M059J (cell line): ENCODE measurements around the gene HCST. TPM values are rescaled to one million over a fixed set of nuclear protein-coding genes. Genes with fewer than 3 reads are reported as not detected.
"Not testable (repeated sequence)": the region's sequence is repeated elsewhere in the genome, so short reads cannot be mapped to it uniquely, and the experiment has no call there.

ENCODE experiments used
- DNase-seq: peaks from one replicate; pipeline ENCODE4 v3.0.0-alpha.2; 2012; ENCODE audit warnings: low read depth
- total RNA-seq: library from RNA; depleted of rRNA; stranded (reverse); fragments of >200 nt; shearing (Covaris generic); gene quantifications from 2 replicates; pipeline ENCODE4 v1.2.3, GENCODE V29; 2014

Gene HCST
- total RNA-seq, 1 experiment from 2014 or later = not detected

GRCh38 chr19:35879770-35880317 is 22.5 kb upstream of the HCST start:
- DNase-seq = peak; percentile 90

GRCh38 chr19:35882114-35882832 is 20.1 kb upstream of the HCST start:
- DNase-seq = peak; percentile 78

DNA sequence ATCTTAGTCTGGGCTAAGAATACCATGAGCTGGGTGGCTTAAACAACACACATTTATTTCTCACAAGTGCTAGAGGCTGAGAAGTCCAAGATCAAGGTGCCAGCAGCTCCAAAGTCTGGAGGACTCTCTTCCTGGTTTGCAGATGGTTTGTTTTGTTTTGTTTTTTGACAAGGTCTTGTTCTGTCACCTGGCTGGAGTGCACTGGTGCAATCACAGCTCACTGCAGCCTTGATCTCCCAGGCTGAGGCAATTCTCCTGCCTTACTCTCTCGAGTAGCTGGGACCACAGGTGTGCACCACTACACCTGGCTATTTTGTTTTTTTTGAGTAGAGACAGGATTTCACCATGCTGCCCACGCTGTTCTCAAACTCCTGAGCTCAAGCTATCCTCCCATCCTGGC is 18.4 kb upstream of the HCST start:
- DNase-seq = no peak

- DNase-seq = no peak
Measured at GRCh38 chr19:35885225-35885738, 17.0 kb upstream of the HCST start.

GRCh38 chr19:35885904-35886303 is 16.4 kb upstream of the HCST start:
- DNase-seq = no peak

- no peak for DNase-seq
Measured at GRCh38 chr19:35887197-35887596, 15.1 kb upstream of the HCST start.

DNA sequence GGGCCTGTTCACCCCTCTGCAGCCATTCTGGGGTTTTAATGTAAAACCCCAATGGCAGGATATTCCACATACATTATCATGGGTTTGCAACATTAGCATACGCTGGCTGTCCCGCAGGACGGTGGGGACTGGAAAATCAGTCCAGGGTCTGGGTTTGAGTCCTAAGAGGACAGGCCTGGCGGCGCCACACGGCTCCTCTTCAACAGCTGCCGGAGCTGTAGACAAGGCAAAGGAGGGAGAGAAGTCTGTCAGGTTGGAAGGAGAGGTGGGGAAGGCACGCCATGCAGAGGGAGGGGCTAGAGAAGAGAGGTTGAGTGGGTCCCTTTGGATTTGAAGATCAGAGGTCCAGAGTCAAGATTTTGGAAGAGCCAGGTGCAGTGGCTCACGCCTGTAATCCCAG is 13.9 kb upstream of the HCST start:
- DNase-seq = no peak

- no peak for DNase-seq
Measured at GRCh38 chr19:35889370-35890112, 12.8 kb upstream of the HCST start.

DNA sequence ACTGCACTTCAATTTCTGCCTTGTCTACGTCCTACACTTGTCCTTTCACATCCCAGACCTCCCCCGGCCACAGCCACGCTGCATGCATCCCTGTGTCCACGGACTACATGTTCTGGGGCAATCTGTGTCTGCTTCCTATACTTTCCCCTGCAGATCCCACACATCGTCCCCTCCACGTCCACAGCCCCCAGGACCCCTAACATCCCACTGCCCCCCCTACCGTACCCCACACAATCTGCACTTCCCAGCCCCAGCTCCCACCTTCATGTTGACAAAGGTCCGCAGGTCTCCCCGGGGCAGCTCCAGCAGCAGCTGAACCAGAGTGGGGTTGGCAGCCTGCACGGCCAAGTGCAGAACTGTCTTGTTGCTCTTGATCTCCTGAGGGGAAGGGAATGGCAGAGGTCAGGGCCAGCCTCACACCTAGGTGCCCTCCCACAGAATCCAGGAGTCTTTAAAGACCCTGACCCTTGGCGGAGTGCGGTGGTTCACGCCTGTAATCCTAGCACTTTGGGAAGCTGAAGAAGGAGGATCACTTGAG is 12.1 kb upstream of the HCST start:
- no peak for DNase-seq

DNA sequence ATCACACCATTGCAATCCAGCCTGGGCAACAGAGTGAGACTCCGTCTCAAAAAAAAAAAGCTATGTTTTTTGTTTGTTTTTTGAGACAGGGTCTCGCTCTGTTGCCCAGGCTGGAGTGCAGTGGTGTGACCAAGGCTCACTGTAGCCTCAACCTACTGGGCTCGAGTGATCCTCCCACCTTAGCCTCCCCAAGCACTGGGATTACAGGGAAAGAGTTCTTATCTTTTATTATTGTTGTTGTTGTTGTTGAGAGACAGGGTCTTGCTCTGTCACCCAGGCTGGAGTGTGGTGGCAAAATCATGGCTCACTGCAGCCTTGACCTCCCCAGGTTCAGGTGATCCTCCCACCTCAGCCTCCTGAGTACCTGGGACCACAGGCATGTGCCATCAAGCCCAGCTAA is 10.5 kb upstream of the HCST start:
- DNase-seq = not testable (repeated sequence)

GRCh38 chr19:35894342-35894741 is 8.0 kb upstream of the HCST start:
- no peak for DNase-seq

DNA sequence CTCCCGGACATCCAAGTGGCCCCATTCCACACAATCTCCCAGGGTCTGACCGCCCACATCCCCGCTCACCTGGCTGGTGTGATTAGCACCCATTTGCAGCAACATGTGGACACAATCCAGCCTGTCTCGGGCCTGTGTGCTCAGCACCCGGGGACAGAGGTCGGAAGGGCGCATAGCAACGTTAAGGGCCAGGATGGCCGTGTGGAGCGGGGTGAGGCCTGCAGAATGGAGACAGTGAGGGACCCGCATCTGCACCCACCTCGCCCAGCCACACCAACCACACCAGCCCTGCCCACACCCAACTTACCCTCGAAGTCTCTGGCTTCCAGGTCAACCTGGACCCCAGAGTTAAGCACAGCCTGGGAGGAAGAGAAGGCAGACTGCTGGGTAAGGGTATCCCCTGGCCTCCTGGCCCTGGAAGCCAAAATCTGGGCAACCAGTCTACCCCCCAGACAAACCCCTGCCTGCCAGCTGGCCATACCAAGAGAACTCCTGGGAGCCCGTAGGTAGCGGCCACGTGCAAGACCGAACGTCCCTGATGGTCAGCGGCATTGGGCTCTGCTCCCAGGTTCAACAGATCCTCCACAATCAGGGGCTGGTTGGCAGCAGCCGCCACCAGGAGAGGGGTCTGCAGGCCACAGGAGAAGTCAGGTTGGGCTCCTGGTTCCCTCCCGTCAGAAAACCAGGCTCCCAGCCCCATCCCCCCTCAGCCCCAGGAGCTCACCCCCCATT is 6.3 kb upstream of the HCST start:
- DNase-seq = no peak

GRCh38 chr19:35896643-35897040 is 5.7 kb upstream of the HCST start:
- no peak for DNase-seq

- no peak for DNase-seq
Measured at GRCh38 chr19:35897706-35898451, 4.5 kb upstream of the HCST start.

- DNase-seq = no peak
Measured at GRCh38 chr19:35898499-35898809, 3.9 kb upstream of the HCST start.

GRCh38 chr19:35899547-35900214 is 2.6 kb upstream of the HCST start:
- DNase-seq = peak; percentile 84

DNA sequence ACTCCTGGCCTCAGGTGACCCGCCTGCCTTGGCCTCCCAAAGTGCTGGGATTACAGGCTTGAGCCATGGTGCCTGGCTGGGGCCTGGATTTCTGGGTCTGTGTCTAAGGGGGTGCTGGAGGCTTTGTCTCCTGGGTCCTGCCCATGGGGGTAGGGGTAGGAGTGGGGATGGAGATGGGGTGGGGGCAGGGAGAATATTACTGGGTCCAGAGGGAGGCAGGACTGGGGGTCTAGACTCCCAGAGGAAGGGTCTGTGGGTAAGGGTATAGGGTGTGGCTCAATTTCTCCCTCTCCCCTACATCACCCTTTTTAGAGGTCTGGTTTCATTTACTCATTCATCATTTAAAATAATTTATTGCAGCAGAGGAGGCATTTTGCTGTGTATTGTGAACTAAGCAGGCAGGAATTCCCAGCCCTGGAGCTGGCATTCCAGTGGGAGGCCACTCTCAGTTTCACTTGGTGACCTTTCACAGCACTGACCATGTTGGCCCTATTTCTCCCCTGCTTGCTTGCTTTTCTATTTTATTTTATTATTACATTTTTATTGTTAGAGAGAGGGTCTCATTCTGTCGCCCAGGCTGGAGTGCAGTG is 1.2 kb upstream of the HCST start:
- DNase-seq = peak; percentile 79

DNA sequence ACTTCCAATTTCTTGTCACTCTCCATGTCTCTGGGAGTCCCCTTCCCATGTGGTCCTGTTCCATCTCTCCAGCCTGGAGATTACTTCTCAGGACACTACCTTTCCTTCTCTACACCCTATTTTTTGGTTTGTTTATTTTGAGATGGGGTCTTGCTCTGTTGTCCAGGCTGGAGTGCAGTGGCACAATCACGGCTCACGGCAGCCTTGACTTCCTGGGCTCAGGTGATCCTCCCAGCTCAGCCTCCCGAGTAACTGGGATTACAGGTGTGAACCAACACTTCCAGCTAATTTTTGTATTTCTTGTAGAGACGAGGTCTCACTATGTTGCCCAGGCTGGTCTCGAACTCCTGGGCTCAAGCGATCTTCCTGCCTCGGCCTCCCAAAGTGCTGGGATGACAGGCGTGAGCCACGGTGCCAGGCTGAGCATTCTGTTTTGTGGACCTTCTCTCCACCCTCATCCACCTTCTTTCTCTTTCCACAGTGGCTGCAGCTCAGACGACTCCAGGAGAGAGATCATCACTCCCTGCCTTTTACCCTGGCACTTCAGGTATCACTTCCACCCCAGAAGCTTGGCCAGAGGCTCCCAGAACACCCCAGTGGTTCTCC is 644 bp downstream of the HCST start:
- DNase-seq = no peak

DNA sequence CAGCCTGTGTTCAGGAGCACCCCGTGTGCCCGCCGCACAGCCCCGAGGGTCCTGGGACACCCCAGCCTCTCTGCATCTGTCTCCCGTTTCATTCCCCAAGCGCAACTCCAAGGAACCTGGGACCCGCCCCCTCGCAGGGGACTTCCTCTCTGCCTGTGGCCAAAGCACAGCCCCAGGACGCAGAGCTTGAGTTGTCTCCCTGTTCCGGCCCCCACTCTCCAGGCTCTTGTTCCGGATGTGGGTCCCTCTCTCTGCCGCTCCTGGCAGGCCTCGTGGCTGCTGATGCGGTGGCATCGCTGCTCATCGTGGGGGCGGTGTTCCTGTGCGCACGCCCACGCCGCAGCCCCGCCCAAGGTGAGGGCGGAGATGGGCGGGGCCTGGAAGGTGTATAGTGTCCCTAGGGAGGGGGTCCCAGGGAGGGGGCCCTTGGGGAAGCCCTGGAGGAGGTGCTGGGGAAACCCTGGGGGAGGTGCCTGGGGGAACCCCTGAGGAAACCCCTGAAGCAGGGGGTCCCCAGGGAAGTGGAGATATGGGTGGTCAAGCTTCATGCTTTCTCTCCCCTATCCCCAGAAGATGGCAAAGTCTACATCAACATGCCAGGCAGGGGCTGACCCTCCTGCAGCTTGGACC is 1.3 kb downstream of the HCST start:
- DNase-seq = peak; percentile 85
